K562 (cell line): Measurements from ENCODE around the gene KCNK1. TPM values are rescaled to one million over a fixed set of nuclear protein-coding genes. Genes with fewer than 3 reads are reported as not detected.

Experiments
- BACH1 ChIP-seq: fragments of 200-800 bp; sonication (Bioruptor generic); IDR thresholded peaks from 2 replicates; pipeline ENCODE4 v1.6.1; 2016; ENCODE audit warnings: missing genetic modification characterization, missing compliant biosample characterization
- DACH1 ChIP-seq: fragments of 450-650 bp; IDR thresholded peaks from 2 replicates; pipeline ENCODE4 v1.6.1; 2018; ENCODE audit not compliant: partially characterized antibody
- E2F3 ChIP-seq: fragments of 250-450 bp; sonication (Bioruptor Pico); IDR thresholded peaks from 2 replicates; pipeline ENCODE4 v1.4.0; 2020; ENCODE audit warnings: mild to moderate bottlenecking
- EGR1 ChIP-seq: fragments of 450-650 bp; conservative IDR thresholded peaks from 2 replicates; pipeline ENCODE4 v1.6.1; 2017; ENCODE audit warnings: mild to moderate bottlenecking
- ETV6 ChIP-seq, 3 experiments: fragments of 150-350 bp in 1 of 3; sonication (generic) in 1 of 3; formaldehyde crosslinking in 1 of 3; IDR thresholded peaks; 2 replicates each; pipeline versions ENCODE4 v1.6.1 to v1.8.0; 2014 to 2022; ENCODE audit warnings: borderline replicate concordance in 2 of 3, low read depth in 2 of 3, antibody characterized with exemption in 1 of 3, low read length in 1 of 3, mild to moderate bottlenecking in 1 of 3, missing genetic modification reagents in 1 of 3
- FUS ChIP-seq: fragments of 200-400 bp; formaldehyde crosslinking; optimal IDR thresholded peaks from 2 replicates; pipeline ENCODE3; 2017; ENCODE audit warnings: low read depth, low read length
- GABPA ChIP-seq: fragments of 200-800 bp; sonication (Bioruptor generic); conservative IDR thresholded peaks from 2 replicates; pipeline ENCODE4 v1.6.1; 2016; ENCODE audit warnings: low read depth, missing genetic modification characterization, missing compliant biosample characterization
- HMGN3 ChIP-seq: IDR thresholded peaks from 2 replicates; pipeline ENCODE4 v1.6.1; 2011; ENCODE audit warnings: borderline replicate concordance, low read depth, mild to moderate bottlenecking, mixed read lengths, low read length; ENCODE audit not compliant: insufficient read length; ENCODE audit errors: extremely low read depth
- KAT7 ChIP-seq: sonication (generic); formaldehyde crosslinking; IDR thresholded peaks from 2 replicates; pipeline ENCODE4 v1.8.0; 2022; ENCODE audit warnings: missing genetic modification reagents, mild to moderate bottlenecking, borderline replicate concordance
- KDM1A ChIP-seq, 2 experiments: fragments of 450-650 bp; IDR thresholded peaks; 2 replicates each; pipeline ENCODE4 v1.6.1; 2016; ENCODE audit warnings: mild to moderate bottlenecking in 2 of 2
- LARP7 ChIP-seq: fragments of 450-650 bp; IDR thresholded peaks from 2 replicates; pipeline ENCODE4 v1.6.1; 2016
- MAFG ChIP-seq: fragments of 450-650 bp; conservative IDR thresholded peaks from 2 replicates; pipeline ENCODE4 v1.6.1; 2016; ENCODE audit warnings: missing genetic modification characterization, missing compliant biosample characterization
- MTA2 ChIP-seq: fragments of 450-650 bp; IDR thresholded peaks from 2 replicates; pipeline ENCODE4 v1.6.1; 2016; ENCODE audit warnings: low read depth
- SIRT6 ChIP-seq: IDR thresholded peaks from one replicate; pipeline ENCODE4 v1.6.1; 2012; ENCODE audit warnings: low read depth, mild to moderate bottlenecking, control low read depth, inconsistent platforms, low read length, moderate library complexity
- SLC30A9 ChIP-seq: fragments of 250-450 bp; sonication (Bioruptor Pico); IDR thresholded peaks from 2 replicates; pipeline ENCODE4 v1.8.0; 2022; ENCODE audit warnings: mild to moderate bottlenecking, moderate library complexity
- SMAD2 ChIP-seq: fragments of 150-350 bp; IDR thresholded peaks from 2 replicates; pipeline ENCODE4 v1.6.1; 2014; ENCODE audit warnings: low read depth, mild to moderate bottlenecking, low read length
- SMARCA4 ChIP-seq: fragments of 450-650 bp; IDR thresholded peaks from 2 replicates; pipeline ENCODE4 v1.6.1; 2016
- TEAD2 ChIP-seq: fragments of 450-650 bp; IDR thresholded peaks from 2 replicates; pipeline ENCODE4 v1.6.1; 2016; ENCODE audit warnings: missing genetic modification characterization, control low read depth, missing compliant biosample characterization
- TFE3 ChIP-seq: fragments of 450-650 bp; formaldehyde crosslinking; IDR thresholded peaks from 2 replicates; pipeline ENCODE4 v1.4.0; 2020; ENCODE audit warnings: mild to moderate bottlenecking, mixed read lengths
- ZFP1 ChIP-seq: fragments of 450-650 bp; formaldehyde crosslinking; IDR thresholded peaks from 2 replicates; pipeline ENCODE4 v1.4.0; 2020; ENCODE audit warnings: mild to moderate bottlenecking, mixed read lengths
- ZKSCAN3 ChIP-seq: fragments of 250-450 bp; sonication (Bioruptor Pico); IDR thresholded peaks from 2 replicates; pipeline ENCODE4 v1.4.0; 2020
- ZNF121 ChIP-seq: sonication (generic); formaldehyde crosslinking; conservative IDR thresholded peaks from 2 replicates; pipeline ENCODE4 v1.8.0; 2022; ENCODE audit warnings: missing genetic modification reagents
- ZNF165 ChIP-seq: fragments of 250-450 bp; sonication (Bioruptor Pico); IDR thresholded peaks from 2 replicates; pipeline ENCODE4 v1.4.0; 2020; ENCODE audit warnings: borderline replicate concordance
- ZNF23 ChIP-seq: fragments of 250-450 bp; sonication (Bioruptor Pico); IDR thresholded peaks from 2 replicates; pipeline ENCODE4 v1.4.0; 2020; ENCODE audit warnings: mild to moderate bottlenecking
- ZNF586 ChIP-seq: fragments of 450-650 bp; formaldehyde crosslinking; conservative IDR thresholded peaks from 2 replicates; pipeline ENCODE4 v1.4.0; 2020; ENCODE audit warnings: mild to moderate bottlenecking, moderate library complexity
- polyA plus RNA-seq, 8 experiments: library from polyadenylated mRNA; depleted of rRNA in 4 of 8; stranded (reverse) in 5 of 8; unstranded in 3 of 8; fragments of >200 nt; fragmentation: Nextera tagmentation in 2 of 8; fragmentation: Illumina TruSeq in 1 of 8; extraction: Ambion mirVana in 2 of 8; extraction: Trizol in 1 of 8; gene quantifications; 2 replicates each; pipeline versions ENCODE4 v1.2.1 to v1.2.3, GENCODE V29; 2011 to 2014; ENCODE audit warnings: inconsistent platforms in 1 of 8, missing spikeins in 1 of 8
- total RNA-seq, 7 experiments: library from RNA; depleted of rRNA in 6 of 7; stranded (reverse); fragments of >200 nt in 6 of 7; fragmentation: Illumina TruSeq in 2 of 7; extraction: Trizol in 2 of 7; gene quantifications; 2 replicates each; pipeline versions ENCODE4 v1.2.1 to v1.2.3, GENCODE V29; 2011 to 2021; ENCODE audit warnings: low replicate concordance in 1 of 7
- TF ChIP-seq, protein P1 (sequence below): fragments of 250-450 bp; sonication (Bioruptor Pico); IDR thresholded peaks from 2 replicates; pipeline ENCODE4 v1.4.0; 2020; ENCODE audit warnings: borderline replicate concordance

The KCNK1 gene
- total and polyA plus RNA-seq, 9 of the 15 experiments (the other 6 are each of a cell fraction or from before 2014, with no cell fraction given) = 3.1 to 22.7 (median 6.0) TPM

- TF ChIP-seq, protein P1, sequence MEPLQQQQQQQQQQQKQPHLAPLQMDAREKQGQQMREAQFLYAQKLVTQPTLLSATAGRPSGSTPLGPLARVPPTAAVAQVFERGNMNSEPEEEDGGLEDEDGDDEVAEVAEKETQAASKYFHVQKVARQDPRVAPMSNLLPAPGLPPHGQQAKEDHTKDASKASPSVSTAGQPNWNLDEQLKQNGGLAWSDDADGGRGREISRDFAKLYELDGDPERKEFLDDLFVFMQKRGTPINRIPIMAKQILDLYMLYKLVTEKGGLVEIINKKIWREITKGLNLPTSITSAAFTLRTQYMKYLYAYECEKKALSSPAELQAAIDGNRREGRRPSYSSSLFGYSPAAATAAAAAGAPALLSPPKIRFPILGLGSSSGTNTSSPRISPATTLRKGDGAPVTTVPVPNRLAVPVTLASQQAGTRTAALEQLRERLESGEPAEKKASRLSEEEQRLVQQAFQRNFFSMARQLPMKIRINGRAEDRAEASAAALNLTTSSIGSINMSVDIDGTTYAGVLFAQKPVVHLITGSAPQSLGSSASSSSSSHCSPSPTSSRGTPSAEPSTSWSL (CRISPR knock-in tag) = no peak
- TF ChIP-seq SIRT6 = no peak
- 0 out of 2 replicates have a peak, but pooled peaks have one; percentile 23 for TF ChIP-seq MTA2
- TF ChIP-seq SLC30A9 = no peak
- TF ChIP-seq BACH1 = no peak
- no peak for TF ChIP-seq FUS
- TF ChIP-seq ZNF586 (CRISPR knock-in tag) = no peak
- TF ChIP-seq KDM1A (IDR thresholded peaks at IDR 0.05) = peak in 1 of 2 experiments; percentile 27; a peak in 1 of 4 replicates
- peak; percentile 85; the same call in 1 of the 2 replicates for TF ChIP-seq KAT7 (CRISPR knock-in tag)
- no peak for TF ChIP-seq ZNF165 (CRISPR knock-in tag)
- no peak for TF ChIP-seq GABPA (tag)
- no peak for TF ChIP-seq E2F3 (CRISPR knock-in tag)
- TF ChIP-seq HMGN3 = no peak
- TF ChIP-seq ZKSCAN3 (CRISPR knock-in tag) = no peak
- no peak for TF ChIP-seq ZNF121 (CRISPR knock-in tag)
- no peak for TF ChIP-seq LARP7
- peak; percentile 67 for TF ChIP-seq SMARCA4
- no peak for TF ChIP-seq ZFP1 (CRISPR knock-in tag)
- no peak for TF ChIP-seq TFE3 (CRISPR knock-in tag)
- no peak for TF ChIP-seq ZNF23
- TF ChIP-seq SMAD2 = no peak
- TF ChIP-seq DACH1 = no peak
- TF ChIP-seq ETV6 (IDR thresholded peaks at IDR 0.05; ENCODE audit: borderline replicate concordance in 1 of 2, low read depth in 2 of 2, low read length in 1 of 2) = no peak
- TF ChIP-seq ETV6 (CRISPR knock-in tag; IDR thresholded peaks at IDR 0.05; ENCODE audit: borderline replicate concordance) = no peak
- TF ChIP-seq TEAD2 = no peak
- no peak for TF ChIP-seq MAFG
- TF ChIP-seq EGR1 = peak; percentile 12; the same call in 1 of the 2 replicates
These were observed at the start of gene KCNK1 (continued) for GRCh38 chr1:233613252-233614172.
